AG04449 (cell line): ENCODE results near the gene LRMDA.

Source experiments
- CTCF ChIA-PET: fragments of 350-600 bp; formaldehyde crosslinking; extraction: SDS; loops from one replicate; lab custom pipeline; 2021; ENCODE audit warnings: antibody characterized with exemption; lab: Yijun Ruan, JAX
- POLR2A ChIA-PET: fragments of 400-600, 350-600 bp; formaldehyde crosslinking; extraction: SDS; loops from one replicate; lab custom pipeline; 2020; ENCODE audit warnings: antibody characterized with exemption, inconsistent platforms; lab: Yijun Ruan, JAX
- DNase-seq: peaks from one replicate; pipeline ENCODE4 v3.0.0-alpha.2; 2010; ENCODE audit warnings: low read depth, low spot score
- H3K4me3 ChIP-seq: 2 replicates; pipeline ENCODE4 v1.5.1; 2011; ENCODE audit warnings: low read depth, mild to moderate bottlenecking, control low read depth, low read length
- CTCF ChIP-seq: IDR thresholded peaks from one replicate; pipeline ENCODE4 v1.5.1; 2011; ENCODE audit warnings: mild to moderate bottlenecking, moderate library complexity, low read length, control low read depth, inconsistent platforms; ENCODE audit not compliant: insufficient read depth; ENCODE audit errors: missing control alignments

LRMDA gene

GRCh38 chr10:76201962-76202361 is 770.5 kb downstream of the LRMDA start:
- POLR2A ChIA-PET = no interaction called here
- no peak for DNase-seq
- no peak for TF ChIP-seq CTCF
- H3K4me3 ChIP-seq = no peak overlapping the region
- CTCF ChIA-PET = no interaction called here

GRCh38 chr10:76202777-76203176 is 771.4 kb downstream of the LRMDA start:
- no peak overlapping the region for H3K4me3 ChIP-seq
- TF ChIP-seq CTCF = no peak
- POLR2A ChIA-PET = interaction anchor here (0.5 to 1.0 kb wide), 2 partner anchors 116 to 801 kb away, joined by 3 read pairs; partner anchors contain the start of gene ZNF503
- CTCF ChIA-PET = no interaction called here
- peak; percentile 51 for DNase-seq

- TF ChIP-seq CTCF = no peak
- no peak overlapping the region for H3K4me3 ChIP-seq
- no peak for DNase-seq
- ChIA-PET POLR2A (no interaction called here), CTCF (no interaction called here)
These were observed 773.9 kb downstream of the LRMDA start for GRCh38 chr10:76205361-76205760.

GRCh38 chr10:76206797-76207352 is 775.5 kb downstream of the LRMDA start:
- no peak overlapping the region for H3K4me3 ChIP-seq
- no peak for TF ChIP-seq CTCF
- ChIA-PET CTCF (no interaction called here), POLR2A (no interaction called here)
- no peak for DNase-seq

GRCh38 chr10:76209135-76209534 is 777.7 kb downstream of the LRMDA start:
- no peak overlapping the region for H3K4me3 ChIP-seq
- no peak for TF ChIP-seq CTCF
- ChIA-PET CTCF (interaction anchor here (1.1 to 1.5 kb wide), 2 partner anchors 9 to 336 kb away, joined by 3 to 4 read pairs; no protein-coding TSS in a partner anchor), POLR2A (no interaction called here)
- peak; percentile 54 for DNase-seq

GRCh38 chr10:76210211-76210610 is 778.8 kb downstream of the LRMDA start:
- TF ChIP-seq CTCF = no peak
- no peak for DNase-seq
- H3K4me3 ChIP-seq = no peak overlapping the region
- CTCF ChIA-PET = interaction anchor here (1.1 to 1.5 kb wide), 2 partner anchors 8 to 335 kb away, joined by 3 to 4 read pairs; no protein-coding TSS in a partner anchor
- POLR2A ChIA-PET = interaction anchor here (0.8 kb wide), 1 partner anchor 19 kb away, joined by 4 read pairs; no protein-coding TSS in a partner anchor
